Stomach smooth muscle (tissue), 2 donors: Measurements from ENCODE around the gene THBD.
"Not testable (repeated sequence)": the region's sequence is repeated elsewhere in the genome, so short reads cannot be mapped to it uniquely, and the experiment has no call there.

ENCODE experiments used
- H3K27ac ChIP-seq: one replicate; pipeline ENCODE4 v1.7.0; 2013; ENCODE audit warnings: mild to moderate bottlenecking, low read length, inconsistent platforms
- H3K27me3 ChIP-seq, 2 donors: one replicate each; pipeline ENCODE4 v1.7.0; 2013; ENCODE audit warnings: low read length in 2 of 2; ENCODE audit not compliant: insufficient read depth in 2 of 2, control insufficient read depth in 1 of 2
- H3K36me3 ChIP-seq, 2 donors: one replicate each; pipeline ENCODE4 v1.7.0; 2013; ENCODE audit warnings: low read length in 2 of 2; ENCODE audit not compliant: control insufficient read depth in 2 of 2, insufficient read depth in 2 of 2
- H3K4me1 ChIP-seq: one replicate; pipeline ENCODE4 v1.7.0; 2013; ENCODE audit warnings: low read length; ENCODE audit not compliant: control insufficient read depth, insufficient read depth
- H3K4me3 ChIP-seq, 2 donors: one replicate each; pipeline ENCODE4 v1.7.0; 2013; ENCODE audit warnings: low read length in 2 of 2
- H3K9ac ChIP-seq, 2 donors: one replicate each; pipeline ENCODE4 v1.7.0; 2013; ENCODE audit warnings: low read length in 2 of 2, mild to moderate bottlenecking in 1 of 2
- H3K9me3 ChIP-seq, 2 donors: one replicate each; pipeline ENCODE4 v1.7.0; 2013; ENCODE audit warnings: low read length in 2 of 2; ENCODE audit not compliant: control insufficient read depth in 2 of 2
- donor health status: healthy.
- donor health status: Pancreatic carcinoma.

THBD gene

DNA sequence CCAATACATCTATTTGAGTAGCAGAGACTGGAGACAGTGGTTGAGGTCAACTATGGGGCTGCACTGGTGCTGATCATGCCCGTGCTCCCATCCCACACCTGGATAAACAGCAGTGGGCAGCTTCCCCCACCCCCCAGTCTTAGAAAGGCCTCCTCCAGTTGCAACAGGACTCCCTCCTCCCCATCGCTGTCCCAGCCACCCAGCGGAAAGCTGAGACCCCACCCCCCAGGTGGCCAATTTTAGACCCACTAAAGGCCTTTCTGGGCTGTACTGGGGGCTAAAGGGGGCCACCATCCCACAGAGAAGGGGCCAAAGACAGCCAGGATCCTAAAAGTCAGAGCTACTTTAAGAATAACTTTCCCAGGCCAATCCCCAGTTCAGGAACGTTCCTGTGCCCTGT lies 15.6 kb downstream of the THBD start:
- H3K27me3 ChIP-seq: peaks cover 17 to 22% of the 10 kb centered on the region in 2 donors
- H3K4me1 ChIP-seq: no peaks in the 10 kb centered on the region
- H3K9ac ChIP-seq: no peak overlapping the region
- H3K4me3 ChIP-seq: no peak overlapping the region
- H3K27ac ChIP-seq: no peak overlapping the region
- no peaks in the 10 kb centered on the region for H3K36me3 ChIP-seq
- no peaks in the 10 kb centered on the region for H3K9me3 ChIP-seq

DNA sequence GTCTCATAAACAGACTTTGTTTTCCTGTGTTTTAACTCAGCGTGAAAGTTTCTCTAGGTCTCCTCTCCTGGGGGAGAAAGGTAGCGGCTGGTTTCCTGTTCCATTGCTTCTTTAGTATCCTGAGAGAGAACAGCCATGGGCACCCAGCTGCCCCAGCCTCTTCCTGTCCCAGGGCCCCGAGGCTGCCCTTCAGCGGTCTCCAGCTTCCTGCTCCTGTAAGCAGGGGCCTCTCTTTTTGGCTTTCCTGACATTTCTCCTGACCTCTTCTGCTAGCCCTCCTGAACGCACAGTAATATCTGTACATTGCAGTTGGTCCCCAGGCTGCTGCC lies 16.8 kb downstream of the THBD start:
- Histone ChIP-seq H3K27me3 (peaks cover 17 to 19% of the 10 kb centered on the region in 2 donors), H3K4me1 (no peaks in the 10 kb centered on the region), H3K27ac (no peak overlapping the region), H3K9me3 (no peaks in the 10 kb centered on the region), H3K36me3 (no peaks in the 10 kb centered on the region), H3K4me3 (no peak overlapping the region), H3K9ac (no peak overlapping the region)

- Histone ChIP-seq H3K9ac (no peak overlapping the region), H3K4me1 (no peaks in the 10 kb centered on the region), H3K4me3 (no peak overlapping the region), H3K9me3 (no peaks in the 10 kb centered on the region), H3K36me3 (no peaks in the 10 kb centered on the region), H3K27me3 (peaks cover 17 to 19% of the 10 kb centered on the region in 2 donors), H3K27ac (no peak overlapping the region)
Measured at GRCh38 chr20:23032056-23032749, 17.3 kb downstream of the THBD start.

DNA sequence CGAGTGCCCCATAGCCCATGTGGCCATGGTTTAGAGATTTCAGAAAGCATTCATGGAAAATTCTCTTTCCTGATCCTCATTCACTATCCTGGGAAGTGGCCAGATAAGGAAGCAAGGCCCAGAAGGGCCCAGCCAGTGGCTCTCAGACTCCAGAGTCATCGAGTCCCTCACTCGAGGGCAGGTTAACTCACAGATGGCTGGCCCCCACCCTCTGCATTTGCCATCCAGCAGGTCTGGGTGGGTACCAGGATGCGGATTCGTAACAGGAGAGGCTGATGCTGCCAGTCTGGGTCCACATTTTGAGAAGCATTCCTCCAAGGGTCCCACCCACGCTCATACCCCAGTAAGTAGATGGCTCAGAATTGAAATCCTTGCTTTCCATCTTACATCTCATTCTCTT lies 18.1 kb downstream of the THBD start:
- no peak overlapping the region for H3K27ac ChIP-seq
- H3K4me3 ChIP-seq: no peak overlapping the region
- H3K27me3 ChIP-seq: peaks cover 13 to 14% of the 10 kb centered on the region in 2 donors
- no peaks in the 10 kb centered on the region for H3K9me3 ChIP-seq
- H3K9ac ChIP-seq: no peak overlapping the region
- H3K4me1 ChIP-seq: no peaks in the 10 kb centered on the region
- H3K36me3 ChIP-seq: no peaks in the 10 kb centered on the region

DNA sequence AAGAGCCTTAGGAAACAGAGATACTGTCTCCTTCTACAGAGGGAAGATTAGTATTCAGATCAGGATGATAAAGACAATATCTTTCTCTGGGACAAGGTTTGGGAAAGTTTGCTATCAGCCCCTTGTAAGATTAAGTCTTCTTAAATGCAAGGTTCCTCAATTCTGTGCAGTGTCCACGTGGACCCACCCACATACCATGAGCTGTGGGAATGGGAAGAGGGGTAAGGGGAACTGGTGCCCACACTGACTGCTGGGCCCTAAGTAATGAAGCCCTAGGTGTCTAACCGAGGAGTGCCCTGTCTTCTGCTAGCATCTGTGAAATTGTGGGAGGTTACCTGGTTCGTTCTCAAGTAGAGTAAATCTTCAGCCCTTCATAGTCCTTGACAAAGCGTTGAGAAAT lies 20.1 kb downstream of the THBD start:
- Histone ChIP-seq H3K9me3 (no peaks in the 10 kb centered on the region), H3K4me1 (no peaks in the 10 kb centered on the region), H3K9ac (no peak overlapping the region), H3K27ac (no peak overlapping the region), H3K36me3 (no peaks in the 10 kb centered on the region), H3K4me3 (no peak overlapping the region), H3K27me3 (peaks cover 0 to 2% of the 10 kb centered on the region in 2 donors)

GRCh38 chr20:23028392-23028791 lies 21.1 kb downstream of the THBD start:
- Histone ChIP-seq H3K4me3 (no peak overlapping the region), H3K27me3 (peaks cover 0 to 2% of the 10 kb centered on the region in 2 donors), H3K27ac (no peak overlapping the region), H3K36me3 (no peaks in the 10 kb centered on the region), H3K9me3 (no peaks in the 10 kb centered on the region), H3K9ac (no peak overlapping the region), H3K4me1 (no peaks in the 10 kb centered on the region)

DNA sequence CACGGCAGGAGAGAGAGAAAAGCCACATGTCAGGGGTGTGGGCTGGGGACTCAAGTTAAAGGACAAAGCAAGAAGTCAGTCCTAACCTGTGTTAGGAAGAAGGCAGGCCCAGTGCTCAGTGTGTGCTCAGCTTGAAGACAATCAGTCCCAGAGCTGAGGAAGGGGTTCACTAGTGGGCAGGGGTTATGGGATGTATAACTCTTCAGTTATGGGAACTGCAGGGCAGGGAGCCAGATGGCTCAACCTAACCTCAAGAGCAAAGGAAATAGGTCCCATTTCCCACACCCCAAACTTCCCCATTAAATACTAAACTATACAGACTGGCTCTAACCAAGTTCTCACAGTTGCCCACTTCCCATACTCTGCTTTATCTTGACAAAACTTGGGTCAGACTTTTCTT lies 21.8 kb downstream of the THBD start:
- Histone ChIP-seq H3K9me3 (no peaks in the 10 kb centered on the region), H3K36me3 (no peaks in the 10 kb centered on the region), H3K27me3 (peaks cover 0 to 2% of the 10 kb centered on the region in 2 donors), H3K9ac (no peak overlapping the region), H3K4me1 (no peaks in the 10 kb centered on the region), H3K27ac (no peak overlapping the region), H3K4me3 (no peak overlapping the region)

GRCh38 chr20:23025503-23025902 lies 24.0 kb downstream of the THBD start:
- not testable (repeated sequence) for H3K4me1 ChIP-seq, H3K36me3 ChIP-seq, H3K9me3 ChIP-seq, H3K27me3 ChIP-seq, H3K9ac ChIP-seq, H3K27ac ChIP-seq, H3K4me3 ChIP-seq

- Histone ChIP-seq H3K27me3 (peaks cover 0 to 2% of the 10 kb centered on the region in 2 donors), H3K9me3 (no peaks in the 10 kb centered on the region), H3K4me1 (no peaks in the 10 kb centered on the region), H3K36me3 (no peaks in the 10 kb centered on the region), H3K4me3 (no peak overlapping the region), H3K9ac (no peak overlapping the region), H3K27ac (no peak overlapping the region)
Measured at GRCh38 chr20:23024701-23025100, 24.8 kb downstream of the THBD start.

DNA sequence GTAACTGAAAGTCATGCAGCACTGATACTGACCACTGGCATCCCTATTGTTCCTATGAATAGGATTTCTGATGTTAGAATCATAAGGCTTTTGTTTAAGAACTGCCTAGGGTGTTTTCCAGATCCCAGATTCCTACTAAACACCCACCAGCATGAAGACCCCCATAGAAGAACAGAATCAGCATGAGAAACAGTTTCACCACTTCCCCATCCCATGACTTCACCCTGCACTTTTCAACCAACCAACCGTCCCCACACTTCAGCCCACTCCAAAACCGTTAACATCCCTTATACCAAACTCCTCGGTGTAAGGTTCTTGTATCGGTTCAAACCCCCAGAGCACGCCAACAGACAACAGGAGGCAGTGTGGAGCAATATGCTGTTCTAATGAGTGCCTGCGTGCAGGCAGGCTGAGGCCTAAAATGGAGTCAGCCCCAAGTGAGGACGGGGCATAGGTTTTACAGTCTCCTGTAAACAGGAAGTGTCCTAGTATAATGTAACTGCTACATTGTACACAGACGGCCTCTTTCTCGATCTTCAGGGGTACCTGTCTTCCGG lies 25.8 kb downstream of the THBD start:
- no peak overlapping the region for H3K27ac ChIP-seq
- H3K4me1 ChIP-seq: no peaks in the 10 kb centered on the region
- H3K4me3 ChIP-seq: no peak overlapping the region
- no peak overlapping the region for H3K9ac ChIP-seq
- no peaks in the 10 kb centered on the region for H3K36me3 ChIP-seq
- no peaks in the 10 kb centered on the region for H3K9me3 ChIP-seq
- peaks cover 0 to 2% of the 10 kb centered on the region in 2 donors for H3K27me3 ChIP-seq

- no peak overlapping the region for H3K27ac ChIP-seq
- no peaks in the 10 kb centered on the region for H3K36me3 ChIP-seq
- H3K9ac ChIP-seq: no peak overlapping the region
- no peaks in the 10 kb centered on the region for H3K4me1 ChIP-seq
- no peaks in the 10 kb centered on the region for H3K9me3 ChIP-seq
- H3K4me3 ChIP-seq: no peak overlapping the region
- peaks cover 0 to 2% of the 10 kb centered on the region in 2 donors for H3K27me3 ChIP-seq
Measured at GRCh38 chr20:23022849-23023248, 26.6 kb downstream of the THBD start.
